VCaP (cell line): ENCODE measurements around the gene URAD.

Source experiments
- H3K27ac ChIP-seq: fragments of 450-650 bp; 2 replicates; pipeline ENCODE4 v1.5.1; 2017
- CTCF ChIP-seq: fragments of 450-650 bp; conservative IDR thresholded peaks from 2 replicates; pipeline ENCODE4 v1.5.1; 2017; ENCODE audit warnings: mild to moderate bottlenecking, moderate library complexity

URAD gene

GRCh38 chr13:27968316-27969081, 20.0 kb downstream of the URAD start:
- peak overlapping the region; percentile 89 for H3K27ac ChIP-seq
- TF ChIP-seq CTCF, result peak; percentile 34

GRCh38 chr13:27967736-27968315, 20.7 kb downstream of the URAD start:
- peak overlapping the region; percentile 89; the same call in 1 of the 2 replicates for H3K27ac ChIP-seq
- TF ChIP-seq CTCF, result no peak

- no peak for TF ChIP-seq CTCF
- peak overlapping the region; percentile 89 for H3K27ac ChIP-seq
These were observed 21.2 kb downstream of the URAD start for GRCh38 chr13:27967203-27967735.

GRCh38 chr13:27966641-27967202, 21.8 kb downstream of the URAD start:
- TF ChIP-seq CTCF, result no peak
- H3K27ac ChIP-seq, result peak overlapping the region; percentile 89

GRCh38 chr13:27965740-27966640, 22.5 kb downstream of the URAD start:
- TF ChIP-seq CTCF, result no peak

GRCh38 chr13:27965343-27965739, 23.2 kb downstream of the URAD start:
- TF ChIP-seq CTCF, result no peak
- peak overlapping the region; percentile 89 for H3K27ac ChIP-seq

More at GRCh38 chr13:27965740-27966640, 22.5 kb downstream of the URAD start:
- H3K27ac ChIP-seq, result peak overlapping the region; percentile 89
